DMS79 (cell line): ENCODE measurements around the gene FBXL12.
"Not testable (repeated sequence)": the region's sequence is repeated elsewhere in the genome, so short reads cannot be mapped to it uniquely, and the experiment has no call there.

Source experiments
- DNase-seq: peaks from one replicate; lab custom pipeline; 2025; lab: John Stamatoyannopoulos, UW

The FBXL12 gene

GRCh38 chr19:9818734-9819595, at the start of gene FBXL12:
FBXL12 (minus strand) TSS chr19:9819079; CDS start chr19:9818813, 266 bp downstream.
- DNase-seq = peak; percentile 99

DNA sequence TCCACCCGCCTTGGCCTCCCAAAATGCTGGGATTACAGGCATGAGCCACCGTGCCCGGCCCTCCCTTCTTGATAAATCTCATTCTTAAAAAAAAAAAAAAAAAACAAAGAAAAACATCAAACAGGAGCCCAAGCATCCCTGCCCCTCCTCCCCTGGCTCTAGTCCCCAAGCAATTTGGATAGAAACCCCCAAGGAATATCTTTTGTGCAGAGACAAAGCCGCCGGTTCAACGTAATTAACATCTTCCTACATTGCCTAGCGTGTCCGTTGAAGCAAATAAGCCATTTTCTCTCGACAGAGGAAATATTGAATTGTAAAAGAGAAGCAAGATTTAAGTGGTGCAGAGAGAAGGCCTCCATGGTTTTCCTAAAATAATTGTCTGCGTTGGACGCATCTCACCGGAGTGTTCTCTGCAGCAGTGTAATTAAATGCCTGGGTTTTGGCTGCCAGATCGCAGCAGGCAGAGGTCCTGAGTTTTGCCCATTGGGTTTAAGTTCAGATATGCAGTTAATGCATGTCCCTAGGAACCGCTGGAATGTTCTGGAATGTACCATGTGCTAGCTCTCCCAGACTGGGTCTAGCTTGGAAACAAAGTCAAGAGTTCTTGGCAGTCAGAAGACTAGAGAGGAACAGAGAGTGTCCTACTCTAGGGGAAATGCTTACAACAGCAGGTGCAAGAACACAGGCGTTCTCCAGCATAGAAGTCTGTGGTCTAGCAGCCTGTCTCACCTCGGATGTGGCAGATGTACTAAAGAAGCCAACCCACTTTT, 47.0 kb upstream of the FBXL12 start:
- no peak for DNase-seq

GRCh38 chr19:9863759-9864158, 44.9 kb upstream of the FBXL12 start:
- DNase-seq = no peak

DNA sequence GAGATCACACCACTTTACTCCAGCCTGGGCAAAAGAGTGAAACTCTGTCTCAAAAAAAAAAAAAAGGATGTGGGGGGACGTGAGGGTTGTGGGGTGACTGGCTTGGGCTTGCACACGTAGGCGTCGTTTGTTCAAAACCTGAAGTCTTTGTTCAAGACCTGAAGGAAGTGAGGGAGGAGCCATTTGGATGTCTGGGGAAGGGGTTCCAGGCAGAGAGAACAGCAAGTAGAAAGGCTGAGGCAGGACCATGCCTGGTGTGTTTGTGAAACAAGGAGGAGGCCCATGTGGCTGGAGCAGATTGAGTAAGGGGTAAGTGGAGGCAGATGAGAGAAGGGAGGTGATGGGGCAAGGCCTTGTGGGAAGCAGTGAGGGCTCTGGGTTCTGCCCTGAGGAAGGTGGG, 44.1 kb upstream of the FBXL12 start:
- DNase-seq = no peak

DNA sequence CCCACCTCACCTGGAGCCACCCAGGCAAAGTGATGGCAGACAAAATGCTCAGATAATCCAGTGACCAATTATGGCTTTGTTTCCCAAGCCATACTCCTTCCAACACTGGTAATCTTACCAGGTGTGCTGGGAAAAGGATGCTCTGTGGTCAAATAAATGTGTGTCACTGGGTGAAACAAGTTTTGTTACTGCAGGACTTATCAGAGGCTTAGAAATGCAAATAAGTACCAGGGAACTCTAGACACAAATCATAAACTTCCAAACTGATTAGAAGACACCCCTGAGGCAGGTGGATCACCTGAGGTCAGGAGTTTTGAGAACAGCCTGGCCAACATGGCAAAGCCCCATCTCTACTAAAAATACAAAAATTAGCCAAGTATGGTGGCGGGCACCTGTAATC, 42.6 kb upstream of the FBXL12 start:
- no peak for DNase-seq

- no peak for DNase-seq
These were observed 41.5 kb upstream of the FBXL12 start for GRCh38 chr19:9860407-9860806.

GRCh38 chr19:9858766-9859165, 39.9 kb upstream of the FBXL12 start:
- DNase-seq = no peak

GRCh38 chr19:9857920-9858746, 39.3 kb upstream of the FBXL12 start:
- no peak for DNase-seq

GRCh38 chr19:9857076-9857721, 38.3 kb upstream of the FBXL12 start:
- no peak for DNase-seq

GRCh38 chr19:9856609-9857008, 37.7 kb upstream of the FBXL12 start:
- no peak for DNase-seq

GRCh38 chr19:9854282-9854846, 35.5 kb upstream of the FBXL12 start:
- no peak for DNase-seq

DNA sequence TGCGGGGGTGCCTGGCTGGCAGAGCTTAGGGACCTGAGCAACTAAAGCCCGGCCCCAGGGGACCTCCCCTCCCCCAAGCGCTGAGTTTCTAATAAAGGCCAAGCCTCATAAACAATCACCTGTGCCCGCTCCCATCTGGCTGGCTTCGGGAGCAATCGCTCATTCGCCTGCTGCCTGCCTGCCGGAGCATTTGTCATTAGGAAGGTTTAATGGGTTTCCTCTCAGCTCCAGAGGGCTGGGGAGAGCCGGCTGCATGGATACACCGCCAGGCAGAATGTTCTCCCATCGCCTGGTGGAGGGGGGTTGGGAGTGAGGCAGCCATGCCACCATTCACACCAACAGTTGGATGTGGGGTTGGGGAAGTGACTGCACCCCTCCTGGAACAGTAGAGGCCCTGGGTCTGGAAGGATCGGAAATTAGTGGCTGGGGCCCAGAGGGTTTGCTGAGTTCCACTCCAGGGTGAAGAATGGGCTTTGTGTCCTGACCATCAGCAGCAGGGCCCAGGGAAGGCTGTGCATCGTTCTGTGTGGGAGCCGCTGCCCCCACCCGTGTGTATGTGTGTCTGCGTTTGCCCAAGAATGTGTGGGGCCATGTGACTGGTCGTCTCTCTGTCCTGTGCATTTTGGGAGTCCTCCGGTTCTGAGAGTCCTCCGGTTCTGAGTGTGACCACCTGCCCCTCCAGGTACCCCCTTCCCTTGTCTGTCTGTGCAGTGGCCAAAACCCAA, 31.5 kb upstream of the FBXL12 start:
- no peak for DNase-seq

DNA sequence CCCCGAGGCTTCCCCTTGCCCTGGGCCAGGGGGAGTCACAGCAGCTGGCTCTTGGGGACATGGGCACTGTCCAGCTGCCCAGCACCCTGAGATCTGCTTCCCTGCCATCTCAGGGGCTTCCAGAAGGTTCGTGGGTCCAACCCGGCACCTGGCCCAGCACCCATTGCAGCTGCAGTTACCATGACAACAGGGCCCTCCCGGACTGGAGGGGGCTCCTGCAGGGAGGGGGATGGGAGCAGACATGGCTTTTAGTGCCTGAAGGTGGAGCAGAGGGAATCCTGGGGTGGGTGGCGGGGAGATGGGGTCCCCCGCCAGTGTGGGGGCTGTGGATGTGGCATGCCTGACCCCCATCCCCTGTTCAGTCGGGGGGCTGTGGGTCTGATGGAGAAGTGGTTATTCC, 30.9 kb upstream of the FBXL12 start:
- DNase-seq = no peak

- no peak for DNase-seq
These were observed 29.9 kb upstream of the FBXL12 start for GRCh38 chr19:9848762-9849161.

DNA sequence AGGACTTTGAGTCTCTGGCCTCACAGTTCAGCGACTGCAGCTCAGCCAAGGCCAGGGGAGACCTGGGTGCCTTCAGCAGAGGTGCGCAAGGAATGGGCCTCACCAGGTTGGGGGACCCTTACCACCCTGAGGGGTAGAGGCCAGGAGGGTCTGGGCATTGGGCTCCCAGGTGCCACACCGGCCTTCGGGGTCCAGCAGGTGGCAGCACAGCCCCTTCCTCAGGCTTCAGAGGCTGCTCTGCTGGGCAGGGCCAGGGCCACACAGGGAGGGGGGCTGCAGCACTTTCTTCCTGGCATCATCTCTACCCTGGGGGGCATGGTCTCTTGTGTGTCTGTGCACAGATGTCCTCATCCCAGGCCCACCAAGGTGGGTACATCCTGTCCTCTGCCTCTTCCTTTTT, 29.2 kb upstream of the FBXL12 start:
- DNase-seq = no peak

DNA sequence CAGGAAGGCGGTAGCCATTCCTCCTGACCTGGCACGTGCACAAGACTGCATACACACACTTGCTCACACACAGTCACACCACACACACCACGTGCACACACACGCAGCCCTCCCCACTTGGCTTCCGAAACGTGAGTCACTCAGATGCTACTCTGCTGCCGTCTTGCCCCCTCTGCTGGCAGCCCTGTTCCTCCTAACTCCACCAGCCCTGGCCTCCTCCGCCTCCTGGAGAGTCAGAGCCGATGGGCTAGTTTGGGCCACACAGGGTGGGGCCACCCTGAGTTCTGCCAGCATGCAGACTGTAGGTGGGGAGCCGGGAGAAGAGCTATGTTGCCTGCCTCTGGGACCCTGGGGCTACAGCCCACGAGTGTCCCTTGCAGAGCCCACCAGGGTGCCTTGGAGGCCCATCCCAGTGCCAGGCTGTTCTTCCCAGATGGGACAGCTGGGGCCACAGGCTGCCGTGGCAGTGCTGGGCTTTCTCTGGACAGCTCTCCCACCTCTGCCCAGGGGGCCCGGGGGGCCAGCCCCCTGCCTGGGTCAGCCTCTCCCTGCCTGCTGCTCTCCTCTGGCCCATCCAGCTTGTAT, 28.3 kb upstream of the FBXL12 start:
- no peak for DNase-seq

GRCh38 chr19:9843626-9844273, 24.9 kb upstream of the FBXL12 start:
- DNase-seq = not testable (repeated sequence)

GRCh38 chr19:9842834-9843625, 24.2 kb upstream of the FBXL12 start:
- no peak for DNase-seq

DNA sequence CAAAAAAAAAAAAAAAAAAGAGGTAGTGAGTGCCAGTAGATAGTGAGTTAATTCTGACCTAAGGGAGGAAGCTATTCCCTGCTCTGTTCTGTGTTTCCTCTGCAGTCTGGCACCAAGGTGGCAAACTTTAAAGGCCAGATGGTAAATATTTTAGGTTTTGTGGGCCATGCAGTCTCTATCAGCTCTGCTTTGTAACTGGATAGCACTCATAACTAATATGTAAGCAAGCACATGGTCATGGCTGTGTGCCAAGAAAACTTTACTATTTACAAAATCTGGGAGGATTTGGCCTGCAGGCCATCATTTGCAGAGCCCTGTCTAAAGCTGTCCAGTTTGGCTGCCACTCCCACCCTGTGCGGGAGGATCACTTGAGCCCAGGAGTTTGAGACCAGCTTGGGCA, 20.5 kb upstream of the FBXL12 start:
- DNase-seq = no peak
